B cell (primary cell): ENCODE data around the gene WBP2. TPM values are rescaled to one million over a fixed set of nuclear protein-coding genes. Genes with fewer than 3 reads are reported as not detected.

Experiments used
- ATAC-seq: fragments of 200-7000 bp; cut with Tn5 transposase; one replicate; pipeline ENCODE4 v1.10.0; 2021; ENCODE audit warnings: low read depth, mild to moderate bottlenecking, moderate number of reproducible peaks, moderate library complexity
- CTCF ChIA-PET: fragments of 350-600 bp; sonication (Branson Sonifier 250); formaldehyde crosslinking; loops from one replicate; lab custom pipeline; 2021; ENCODE audit warnings: antibody characterized with exemption, inconsistent platforms; lab: Charles Lee
- POLR2A ChIA-PET: fragments of 350-600 bp; sonication (Branson Sonifier 250); formaldehyde crosslinking; loops from one replicate; lab custom pipeline; 2021; ENCODE audit warnings: antibody characterized with exemption; lab: Charles Lee
- DNase-seq: peaks from one replicate; pipeline ENCODE4 v3.0.0; 2013
- H2AFZ ChIP-seq: 2 replicates; pipeline ENCODE4 v1.6.1; 2012; ENCODE audit warnings: mild to moderate bottlenecking, low read depth, low read length; ENCODE audit not compliant: insufficient read depth, poor library complexity, severe bottlenecking
- H3K27ac ChIP-seq, 2 donors: 1 replicate in 1 of 2; 2 replicates in 1 of 2; pipeline ENCODE4 v1.5.1; 2012 to 2013; ENCODE audit warnings: low read length in 2 of 2, mild to moderate bottlenecking in 2 of 2, moderate library complexity in 1 of 2
- H3K27me3 ChIP-seq, 4 experiments: fragments of 200-600 bp in 1 of 4; sonication (generic) in 1 of 4; replicated peaks in 1 of 4; 1 replicate in 2 of 4; 2 replicates in 2 of 4; pipeline versions ENCODE4 v1.6.1 to v1.7.0; 2013 to 2016; ENCODE audit warnings: low read length in 3 of 4, mild to moderate bottlenecking in 2 of 4, mixed read lengths in 1 of 4, moderate library complexity in 1 of 4; ENCODE audit not compliant: insufficient read depth in 4 of 4, control insufficient read depth in 3 of 4; ENCODE audit errors: control extremely low read depth in 1 of 4
- H3K36me3 ChIP-seq, 2 experiments: replicated peaks in 1 of 2; 1 replicate in 1 of 2; 2 replicates in 1 of 2; pipeline versions ENCODE4 v1.6.1 to v1.7.1; 2013; ENCODE audit warnings: low read length in 1 of 2; ENCODE audit not compliant: insufficient read depth in 2 of 2, control insufficient read depth in 1 of 2; ENCODE audit errors: control extremely low read depth in 1 of 2, extremely low read depth in 1 of 2
- H3K4me1 ChIP-seq, 2 donors: fragments of 200-600 bp in 1 of 2; sonication (generic) in 1 of 2; 1 replicate in 1 of 2; 2 replicates in 1 of 2; pipeline versions ENCODE4 v1.5.1 to v1.6.1; 2013 to 2017; ENCODE audit warnings: low read length in 2 of 2; ENCODE audit not compliant: control insufficient read depth in 2 of 2, insufficient read depth in 2 of 2
- H3K4me2 ChIP-seq: replicated peaks from 2 replicates; pipeline ENCODE3; 2012; ENCODE audit warnings: mild to moderate bottlenecking, low read depth, low read length; ENCODE audit not compliant: poor library complexity, severe bottlenecking
- H3K4me3 ChIP-seq, 5 experiments: fragments of 200-600 bp in 1 of 5; sonication (generic) in 1 of 5; 1 replicate in 3 of 5; 2 replicates in 2 of 5; pipeline versions ENCODE4 v1.5.1 to v1.7.0; 2011 to 2016; ENCODE audit warnings: low read length in 4 of 5, mild to moderate bottlenecking in 4 of 5, low read depth in 2 of 5, control low read depth in 1 of 5, moderate library complexity in 1 of 5; ENCODE audit not compliant: insufficient read depth in 1 of 5; ENCODE audit errors: control extremely low read depth in 1 of 5, extremely low read depth in 1 of 5
- H3K79me2 ChIP-seq: fragments of 200-600 bp; sonication (generic); one replicate; pipeline ENCODE4 v1.6.0; 2016; ENCODE audit warnings: low read length; ENCODE audit not compliant: control insufficient read depth, insufficient read depth
- H3K9ac ChIP-seq: fragments of 200-600 bp; sonication (generic); 2 replicates; pipeline ENCODE4 v1.6.1; 2017; ENCODE audit warnings: mild to moderate bottlenecking, low read length, moderate library complexity
- H3K9me3 ChIP-seq, 3 donors: one replicate each; pipeline versions ENCODE4 v1.6.1 to v1.7.1; 2013; ENCODE audit warnings: low read length in 2 of 3; ENCODE audit not compliant: control insufficient read depth in 2 of 3, insufficient read depth in 1 of 3; ENCODE audit errors: control extremely low read depth in 1 of 3
- H4K20me1 ChIP-seq: 2 replicates; pipeline ENCODE4 v1.6.0; 2012; ENCODE audit warnings: mild to moderate bottlenecking, low read length; ENCODE audit not compliant: insufficient read depth, control insufficient read depth, poor library complexity, severe bottlenecking
- H3K27ac Mint-ChIP-seq: one replicate; pipeline ENCODE4 v1.8.0; 2021; ENCODE audit warnings: mixed read lengths
- H3K27me3 Mint-ChIP-seq: one replicate; pipeline ENCODE4 v1.8.0; 2021; ENCODE audit warnings: mixed read lengths
- H3K4me1 Mint-ChIP-seq: one replicate; pipeline ENCODE4 v1.8.0; 2021; ENCODE audit warnings: mixed read lengths
- H3K4me3 Mint-ChIP-seq: one replicate; pipeline ENCODE4 v1.8.0; 2021; ENCODE audit warnings: mixed read lengths
- H3K9me3 Mint-ChIP-seq: one replicate; pipeline ENCODE4 v1.8.0; 2022; ENCODE audit warnings: mixed read lengths; ENCODE audit not compliant: insufficient read depth
- EZH2 ChIP-seq: IDR thresholded peaks from 2 replicates; pipeline ENCODE4 v1.6.1; 2012; ENCODE audit warnings: borderline replicate concordance, low read depth, mild to moderate bottlenecking, moderate library complexity, low read length; ENCODE audit not compliant: insufficient read depth, poor library complexity, severe bottlenecking
- WGBS: methylation state at CpG from one replicate; pipeline ENCODE4 v1.1.5; 2013; ENCODE audit warnings: missing lambda C conversion rate; ENCODE audit not compliant: insufficient coverage; 5-methylcytosine and 5-hydroxymethylcytosine counted together
- intact Hi-C: fragments of 100-400 bp; cut with micrococcal nuclease; formaldehyde crosslinking; loops from one replicate; pipeline ENCODE4 v1.10.0; 2022
- polyA plus RNA-seq: library from polyadenylated mRNA; depleted of rRNA; stranded (reverse); fragments of >200 nt; gene quantifications from 2 replicates; pipeline ENCODE4 v1.2.3, GENCODE V29; 2012
- total RNA-seq, 2 donors: library from RNA; stranded (reverse); fragments of 120-200 nt in 1 of 2; gene quantifications; 1 replicate in 1 of 2; 2 replicates in 1 of 2; pipeline versions ENCODE4 v1.2.3 to v1.2.4, GENCODE V29; 2013 to 2022
- TF ChIP-seq, protein P1 (sequence below): fragments of 200-600 bp; IDR thresholded peaks from one replicate; pipeline ENCODE4 v1.8.0; 2022; ENCODE audit warnings: antibody characterized with exemption, mild to moderate bottlenecking

WBP2 gene
- total and polyA plus RNA-seq, 2 donors (not counting 1 experiment from before 2014, with no cell fraction given) = 88.6 to 140 TPM

DNA sequence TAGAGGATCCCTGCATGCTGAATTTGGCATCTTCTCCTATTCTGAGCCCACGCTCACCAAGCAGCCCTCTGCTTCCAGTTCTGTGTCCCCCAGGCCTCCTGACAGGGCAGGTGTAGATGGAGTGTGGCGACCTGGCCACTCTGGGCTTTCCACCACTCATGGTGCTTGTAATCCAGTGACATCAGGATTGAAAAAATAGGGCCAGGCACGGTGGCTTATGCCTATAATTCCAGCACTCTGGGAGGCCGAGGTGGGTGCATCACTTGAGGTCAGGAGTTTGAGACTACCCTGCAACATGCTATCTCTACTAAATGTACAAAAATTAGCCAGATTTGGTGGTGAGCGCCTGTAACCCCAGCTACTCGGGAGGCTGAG lies 41.1 kb downstream of the WBP2 start:
- Histone ChIP-seq H3K36me3 (peaks cover 0 to 72% of the 10 kb centered on the region in 2 experiments), H4K20me1 (peaks cover 6% of the 10 kb centered on the region), H3K79me2 (no peaks in the 10 kb centered on the region), H3K9ac (no peak overlapping the region), H3K4me1 (peaks cover 0 to 6% of the 10 kb centered on the region in 2 donors), H3K4me2 (no peak overlapping the region), H3K27ac (no peak overlapping the region), H3K27me3 (no peaks in the 10 kb centered on the region), H2AFZ (no peak overlapping the region), H3K9me3 (no peaks in the 10 kb centered on the region), H3K4me3 (no peak overlapping the region)
- POLR2A ChIA-PET = no interaction called here
- CTCF ChIA-PET = interaction anchor here (1.5 to 4.5 kb wide), 2 partner anchors 13 to 15 kb away, joined by 3 to 12 read pairs; no protein-coding TSS in a partner anchor
- Mint-ChIP-seq H3K27me3 (no peaks in the 10 kb centered on the region), H3K27ac (no peak overlapping the region), H3K4me3 (no peak overlapping the region), H3K9me3 (no peaks in the 10 kb centered on the region), H3K4me1 (peaks cover 3% of the 10 kb centered on the region)
- DNase-seq = no peak
- no peak for TF ChIP-seq EZH2
- TF ChIP-seq, protein P1, sequence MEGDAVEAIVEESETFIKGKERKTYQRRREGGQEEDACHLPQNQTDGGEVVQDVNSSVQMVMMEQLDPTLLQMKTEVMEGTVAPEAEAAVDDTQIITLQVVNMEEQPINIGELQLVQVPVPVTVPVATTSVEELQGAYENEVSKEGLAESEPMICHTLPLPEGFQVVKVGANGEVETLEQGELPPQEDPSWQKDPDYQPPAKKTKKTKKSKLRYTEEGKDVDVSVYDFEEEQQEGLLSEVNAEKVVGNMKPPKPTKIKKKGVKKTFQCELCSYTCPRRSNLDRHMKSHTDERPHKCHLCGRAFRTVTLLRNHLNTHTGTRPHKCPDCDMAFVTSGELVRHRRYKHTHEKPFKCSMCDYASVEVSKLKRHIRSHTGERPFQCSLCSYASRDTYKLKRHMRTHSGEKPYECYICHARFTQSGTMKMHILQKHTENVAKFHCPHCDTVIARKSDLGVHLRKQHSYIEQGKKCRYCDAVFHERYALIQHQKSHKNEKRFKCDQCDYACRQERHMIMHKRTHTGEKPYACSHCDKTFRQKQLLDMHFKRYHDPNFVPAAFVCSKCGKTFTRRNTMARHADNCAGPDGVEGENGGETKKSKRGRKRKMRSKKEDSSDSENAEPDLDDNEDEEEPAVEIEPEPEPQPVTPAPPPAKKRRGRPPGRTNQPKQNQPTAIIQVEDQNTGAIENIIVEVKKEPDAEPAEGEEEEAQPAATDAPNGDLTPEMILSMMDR = no peak
- ATAC-seq = no peak
- 100% methylated on average over 3 of the region's 6 CpGs for whole genome bisulfite sequencing
- intact Hi-C loops = no loop called here

GRCh38 chr17:75813081-75814020 lies 41.8 kb downstream of the WBP2 start:
- WGBS = 96% methylated on average over 17 of the region's 24 CpGs
- no peak overlapping the region for H2AFZ ChIP-seq
- TF ChIP-seq, protein P1 = no peak
- DNase-seq (no peak), ATAC-seq (no peak)
- H3K4me3 ChIP-seq = no peak overlapping the region
- H3K79me2 ChIP-seq = peaks cover 5% of the 10 kb centered on the region
- H4K20me1 ChIP-seq = peaks cover 11% of the 10 kb centered on the region
- no peak overlapping the region for H3K4me2 ChIP-seq
- peaks cover 0 to 69% of the 10 kb centered on the region in 2 experiments for H3K36me3 ChIP-seq
- CTCF ChIA-PET = interaction anchor here (1.5 to 4.5 kb wide), 2 partner anchors 14 to 16 kb away, joined by 3 to 12 read pairs; no protein-coding TSS in a partner anchor
- no peak overlapping the region for H3K4me3 Mint-ChIP-seq
- POLR2A ChIA-PET = no interaction called here
- intact Hi-C loops = no loop called here
- H3K27me3 Mint-ChIP-seq = no peaks in the 10 kb centered on the region
- H3K27ac Mint-ChIP-seq = no peak overlapping the region
- peaks cover 9% of the 10 kb centered on the region for H3K4me1 Mint-ChIP-seq
- no peak overlapping the region for H3K9ac ChIP-seq
- H3K9me3 ChIP-seq = no peaks in the 10 kb centered on the region
- no peaks in the 10 kb centered on the region for H3K27me3 ChIP-seq
- H3K9me3 Mint-ChIP-seq = no peaks in the 10 kb centered on the region
- H3K27ac ChIP-seq = no peak overlapping the region
- peaks cover 0 to 11% of the 10 kb centered on the region in 2 donors for H3K4me1 ChIP-seq
